ENCODE measurements around the gene KIF18B. TPM values are rescaled to one million over a fixed set of nuclear protein-coding genes. Genes with fewer than 3 reads are reported as not detected.
"Not testable (repeated sequence)": the region's sequence is repeated elsewhere in the genome, so short reads cannot be mapped to it uniquely, and the experiment has no call there.

KIF18B gene
- total and polyA plus RNA-seq, 12 donors: 0.20 to 1.6 (median 0.72) TPM; not detected in 1

DNA sequence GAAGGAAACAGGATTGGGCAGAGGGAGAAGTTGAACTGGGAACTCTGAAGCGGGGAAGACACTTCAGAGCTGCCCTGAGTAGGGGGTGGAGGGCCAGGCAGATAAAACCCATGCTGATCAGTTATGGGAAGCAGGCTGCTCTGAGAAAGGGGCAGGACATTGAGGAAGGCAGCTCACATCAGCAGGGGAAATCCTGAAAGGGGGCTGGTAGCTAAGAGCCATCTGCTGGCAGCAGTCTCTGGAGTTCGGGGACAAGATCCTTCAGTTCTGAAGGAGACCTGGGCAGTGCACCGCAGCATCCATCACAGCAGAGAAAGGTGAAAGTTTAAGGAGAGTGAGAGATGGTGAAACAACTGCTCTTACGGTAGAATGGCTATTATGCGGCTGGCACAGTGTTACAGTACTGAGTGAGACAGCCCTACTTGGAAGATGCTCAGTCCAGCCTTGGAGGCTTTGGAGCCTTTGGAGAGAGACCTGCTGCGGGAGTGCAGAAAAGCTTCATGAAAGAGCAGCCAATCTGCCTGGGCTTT, 5.4 kb upstream of the KIF18B start:
- no peaks in the 10 kb centered on the region for H3K9me3 ChIP-seq (replicated peaks in 1 of 3)
- no peaks in the 10 kb centered on the region for H3K36me3 ChIP-seq (replicated peaks in 1 of 2)
- H3K27ac ChIP-seq: no peak overlapping the region
- no peaks in the 10 kb centered on the region for H3K27me3 ChIP-seq
- no peak overlapping the region for H3K4me3 ChIP-seq
- TF ChIP-seq POLR2A (IDR thresholded peaks at IDR 0.05): no peak
- TF ChIP-seq, protein P1, sequence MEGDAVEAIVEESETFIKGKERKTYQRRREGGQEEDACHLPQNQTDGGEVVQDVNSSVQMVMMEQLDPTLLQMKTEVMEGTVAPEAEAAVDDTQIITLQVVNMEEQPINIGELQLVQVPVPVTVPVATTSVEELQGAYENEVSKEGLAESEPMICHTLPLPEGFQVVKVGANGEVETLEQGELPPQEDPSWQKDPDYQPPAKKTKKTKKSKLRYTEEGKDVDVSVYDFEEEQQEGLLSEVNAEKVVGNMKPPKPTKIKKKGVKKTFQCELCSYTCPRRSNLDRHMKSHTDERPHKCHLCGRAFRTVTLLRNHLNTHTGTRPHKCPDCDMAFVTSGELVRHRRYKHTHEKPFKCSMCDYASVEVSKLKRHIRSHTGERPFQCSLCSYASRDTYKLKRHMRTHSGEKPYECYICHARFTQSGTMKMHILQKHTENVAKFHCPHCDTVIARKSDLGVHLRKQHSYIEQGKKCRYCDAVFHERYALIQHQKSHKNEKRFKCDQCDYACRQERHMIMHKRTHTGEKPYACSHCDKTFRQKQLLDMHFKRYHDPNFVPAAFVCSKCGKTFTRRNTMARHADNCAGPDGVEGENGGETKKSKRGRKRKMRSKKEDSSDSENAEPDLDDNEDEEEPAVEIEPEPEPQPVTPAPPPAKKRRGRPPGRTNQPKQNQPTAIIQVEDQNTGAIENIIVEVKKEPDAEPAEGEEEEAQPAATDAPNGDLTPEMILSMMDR (IDR thresholded peaks at IDR 0.05): no peak
- DNase-seq: no peak
- 68 to 79% (median 76%) methylated on average over 6 of the region's 6 CpGs for WGBS, 4 donors
- H3K4me1 ChIP-seq (replicated peaks in 1 of 2): peaks cover 0 to 4% of the 10 kb centered on the region in 2 donors
- intact Hi-C loops (cut with DNase I): no loop called here

DNA sequence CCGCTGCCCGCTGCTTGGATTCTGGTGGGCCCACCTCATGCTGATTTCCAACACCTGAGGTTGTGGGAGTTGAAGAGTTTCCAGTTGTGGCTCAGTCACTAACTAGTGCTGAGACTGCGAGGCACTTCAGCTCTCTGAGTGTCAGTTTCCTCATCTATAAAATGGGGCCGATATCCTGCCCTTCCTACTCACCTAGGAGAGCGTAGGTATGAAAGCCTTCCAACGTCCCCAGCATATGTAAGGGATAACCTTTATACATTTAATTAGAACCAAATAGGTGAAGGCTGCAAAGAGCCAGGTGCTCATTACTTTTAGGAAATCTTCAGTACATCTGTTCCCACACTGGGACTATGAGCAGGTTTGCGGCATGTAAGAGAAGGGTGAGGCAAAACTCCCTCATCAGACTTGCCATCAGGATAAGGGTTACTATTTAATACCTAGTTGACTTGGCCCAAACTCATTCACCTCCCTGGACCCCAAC, 782 bp upstream of the KIF18B start:
- Histone ChIP-seq H3K27me3 (peaks cover 3% of the 10 kb centered on the region), H3K27ac (no peak overlapping the region), H3K4me1 (replicated peaks in 1 of 2) (peaks cover 4 to 9% of the 10 kb centered on the region in 2 donors), H3K36me3 (replicated peaks in 1 of 2) (no peaks in the 10 kb centered on the region), H3K4me3 (peak overlapping the region in 3 of 4 donors; percentile 36 to 53 (median 51)), H3K9me3 (replicated peaks in 1 of 3) (no peaks in the 10 kb centered on the region)
- 60 to 70% (median 65%) methylated on average over 5 to 7 of the region's 7 CpGs for WGBS, 4 donors
- no peak for TF ChIP-seq POLR2A (IDR thresholded peaks at IDR 0.05)
- TF ChIP-seq, protein P1 (IDR thresholded peaks at IDR 0.05): no peak
- intact Hi-C loops (cut with DNase I): no loop called here
- DNase-seq: no peak

DNA sequence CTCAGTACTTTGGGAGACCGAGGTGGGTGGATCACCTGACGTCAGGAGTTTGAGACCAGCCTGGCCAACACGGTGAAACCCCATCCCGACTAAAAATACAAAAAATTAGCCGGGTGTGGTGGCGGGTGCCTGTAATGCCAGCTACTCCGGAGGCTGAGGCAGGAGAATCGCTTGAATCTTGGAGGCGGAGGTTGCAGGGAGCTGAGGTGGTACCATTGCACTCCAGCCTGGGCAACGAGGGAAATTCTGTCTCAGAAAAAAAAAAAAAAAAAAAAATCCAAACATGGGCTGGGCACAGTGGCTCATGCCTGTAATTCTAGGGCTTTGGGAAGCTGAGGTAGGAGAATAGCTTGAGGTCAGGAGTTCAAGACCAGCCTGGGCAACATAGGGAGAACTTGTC, 1.9 kb downstream of the KIF18B start:
- H3K27me3 ChIP-seq; H3K9me3 ChIP-seq (replicated peaks in 1 of 3); H3K27ac ChIP-seq; H3K4me1 ChIP-seq (replicated peaks in 1 of 2); DNase-seq; intact Hi-C loops (cut with DNase I); H3K4me3 ChIP-seq; H3K36me3 ChIP-seq (replicated peaks in 1 of 2): not testable (repeated sequence)
- WGBS, 4 donors: 85 to 93% (median 90%) methylated on average over 6 to 10 of the region's 10 CpGs

DNA sequence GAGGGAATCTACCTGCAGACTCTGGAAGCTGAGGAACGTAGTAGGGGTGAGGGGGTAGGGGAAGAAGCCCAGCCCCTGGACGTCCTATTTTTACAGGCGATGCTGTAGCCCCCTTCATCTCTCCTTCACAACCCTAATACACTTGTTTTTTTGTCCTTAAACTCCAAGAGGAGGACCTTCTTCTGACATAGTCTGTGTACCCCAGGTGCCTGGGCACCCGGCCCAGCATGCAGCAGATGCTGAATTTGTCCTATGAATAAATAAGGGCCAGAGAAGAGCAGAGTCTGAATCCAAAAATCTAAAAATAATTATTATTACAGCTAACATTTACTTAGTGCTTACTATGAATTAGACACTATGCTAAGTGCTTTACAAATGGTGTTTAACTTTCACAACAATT, 5.1 kb downstream of the KIF18B start:
- DNase-seq: no peak
- Histone ChIP-seq H3K27ac (no peak overlapping the region), H3K4me1 (replicated peaks in 1 of 2) (peaks cover 4% of the 10 kb centered on the region in 2 donors), H3K9me3 (replicated peaks in 1 of 3) (no peaks in the 10 kb centered on the region), H3K4me3 (no peak overlapping the region), H3K36me3 (replicated peaks in 1 of 2) (no peaks in the 10 kb centered on the region), H3K27me3 (peaks cover 3% of the 10 kb centered on the region)
- intact Hi-C loops (cut with DNase I): no loop called here
- TF ChIP-seq POLR2A (IDR thresholded peaks at IDR 0.05): no peak
- TF ChIP-seq, protein P1 (IDR thresholded peaks at IDR 0.05): no peak
- WGBS, 4 donors: 85 to 95% (median 87%) methylated on average over 4 of the region's 4 CpGs

DNA sequence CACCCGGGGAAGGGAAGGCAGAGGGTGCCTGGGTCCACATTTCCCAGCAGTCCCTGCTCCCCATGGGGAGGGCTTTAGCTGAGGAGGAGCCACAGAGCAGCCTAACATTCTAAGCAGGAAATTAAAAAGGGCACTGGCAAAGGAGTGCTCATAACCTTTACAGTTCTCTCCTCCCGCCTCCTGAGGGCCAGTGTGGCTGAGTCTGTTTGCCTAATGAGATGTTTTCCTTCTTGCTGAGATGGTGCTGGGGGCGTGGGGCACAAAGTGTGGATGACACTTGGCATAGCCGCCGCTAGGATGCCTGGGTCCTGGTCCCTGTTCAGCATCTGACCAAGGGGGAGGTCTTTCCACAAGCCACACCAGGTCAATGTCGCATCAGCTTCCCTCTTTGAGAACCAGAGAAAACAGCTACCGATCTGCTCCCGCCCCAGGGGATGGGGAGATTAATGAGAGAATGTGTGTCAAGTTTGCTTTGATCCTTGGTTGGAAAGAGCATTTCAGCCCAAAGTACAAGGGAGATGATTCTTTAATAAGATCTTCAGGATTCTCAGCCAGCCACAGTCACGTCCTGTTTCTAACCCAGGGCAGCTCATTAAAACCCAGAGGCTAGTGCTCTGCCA, 5.8 kb downstream of the KIF18B start:
- no peak overlapping the region for H3K4me3 ChIP-seq
- no peaks in the 10 kb centered on the region for H3K36me3 ChIP-seq (replicated peaks in 1 of 2)
- H3K27me3 ChIP-seq: peaks cover 3% of the 10 kb centered on the region
- H3K4me1 ChIP-seq (replicated peaks in 1 of 2): no peaks in the 10 kb centered on the region
- TF ChIP-seq POLR2A (IDR thresholded peaks at IDR 0.05): no peak
- TF ChIP-seq, protein P1 (IDR thresholded peaks at IDR 0.05): no peak
- DNase-seq: no peak
- no peaks in the 10 kb centered on the region for H3K9me3 ChIP-seq (replicated peaks in 1 of 3)
- 78 to 85% (median 82%) methylated on average over 5 to 9 of the region's 9 CpGs for WGBS, 4 donors
- no peak overlapping the region for H3K27ac ChIP-seq
- intact Hi-C loops (cut with DNase I): no loop called here
